WTC11 (cell line): ENCODE results near the gene SMAD2.

Experiments
- CTCF ChIP-seq: fragments of 200-600 bp; IDR thresholded peaks from 2 replicates; pipeline ENCODE4 v1.8.0; 2022; ENCODE audit warnings: antibody characterized with exemption
- GTF2I ChIP-seq: fragments of 250-450 bp; sonication (Bioruptor Pico); conservative IDR thresholded peaks from 2 replicates; pipeline ENCODE4 v1.4.0; 2021; ENCODE audit warnings: mild to moderate bottlenecking
- IRF1 ChIP-seq: sonication (generic); formaldehyde crosslinking; IDR thresholded peaks from 2 replicates; pipeline ENCODE4 v1.8.0; 2023; ENCODE audit warnings: missing genetic modification reagents
- SMAD3 ChIP-seq: sonication (generic); formaldehyde crosslinking; IDR thresholded peaks from 2 replicates; pipeline ENCODE4 v1.8.0; 2022; ENCODE audit warnings: missing genetic modification reagents, mild to moderate bottlenecking, borderline replicate concordance
- TEAD4 ChIP-seq: sonication (generic); formaldehyde crosslinking; IDR thresholded peaks from 2 replicates; pipeline ENCODE4 v1.8.0; 2022; ENCODE audit warnings: mild to moderate bottlenecking, missing genetic modification reagents
- ZNF512 ChIP-seq: sonication (generic); formaldehyde crosslinking; IDR thresholded peaks from 2 replicates; pipeline ENCODE4 v1.8.1; 2022; ENCODE audit warnings: missing genetic modification reagents, borderline replicate concordance

- TF ChIP-seq IRF1 (CRISPR knock-in tag) (no peak), CTCF (no peak), TEAD4 (CRISPR knock-in tag) (no peak), SMAD3 (CRISPR knock-in tag) (no peak), GTF2I (CRISPR knock-in tag) (no peak), ZNF512 (no peak)
Observed at GRCh38 chr18:47781561-47781960, 148.9 kb downstream of the SMAD2 start.
